ENCODE measurements around the gene SRA1. TPM values are rescaled to one million over a fixed set of nuclear protein-coding genes. Genes with fewer than 3 reads are reported as not detected.
A peak's percentile ranks its signal among the peaks of the same experiment; 100 is the strongest.

SRA1 gene
- polyA plus RNA-seq, 2 donors = 23.1 to 23.7 TPM

- Histone ChIP-seq H3K27ac (ENCODE audit: low read depth in 2 of 2, low read length in 1 of 2) (no peak overlapping the region), H3K36me3 (ENCODE audit: control insufficient read depth in 2 of 2, insufficient read depth in 2 of 2, low read length in 1 of 2) (peaks cover 16 to 24% of the 10 kb centered on the region in 2 donors), H3K4me1 (ENCODE audit: control insufficient read depth in 2 of 2, insufficient read depth in 2 of 2, low read length in 1 of 2) (peaks cover 4 to 20% of the 10 kb centered on the region in 2 donors), H3K27me3 (ENCODE audit: control insufficient read depth in 1 of 2, insufficient read depth in 2 of 2, low read length in 2 of 2) (no peaks in the 10 kb centered on the region), H3K4me3 (ENCODE audit: low read depth in 1 of 2, low read length in 2 of 2) (no peak overlapping the region), H3K9me3 (ENCODE audit: control insufficient read depth in 2 of 2, insufficient read depth in 1 of 2, low read depth in 1 of 2, low read length in 1 of 2) (no peaks in the 10 kb centered on the region)
- WGBS, 2 donors = 90 to 92% methylated on average over 5 of the region's 5 CpGs
Measured at GRCh38 chr5:140566665-140567064, 9.4 kb upstream of the SRA1 start.

- H3K4me1 ChIP-seq (ENCODE audit: control insufficient read depth in 2 of 2, insufficient read depth in 2 of 2, low read length in 1 of 2) = peaks cover 4 to 20% of the 10 kb centered on the region in 2 donors
- H3K27ac ChIP-seq (ENCODE audit: low read depth in 2 of 2, low read length in 1 of 2) = peak overlapping the region; percentile 92 to 94
- peak overlapping the region in 1 of 2 donors; percentile 73 for H3K4me3 ChIP-seq (ENCODE audit: low read depth in 1 of 2, low read length in 2 of 2)
- 51 to 64% methylated on average over 4 of the region's 4 CpGs for WGBS, 2 donors
- no peaks in the 10 kb centered on the region for H3K9me3 ChIP-seq (ENCODE audit: control insufficient read depth in 2 of 2, insufficient read depth in 1 of 2, low read depth in 1 of 2, low read length in 1 of 2)
- peaks cover 18 to 30% of the 10 kb centered on the region in 2 donors for H3K36me3 ChIP-seq (ENCODE audit: control insufficient read depth in 2 of 2, insufficient read depth in 2 of 2, low read length in 1 of 2)
- no peaks in the 10 kb centered on the region for H3K27me3 ChIP-seq (ENCODE audit: control insufficient read depth in 1 of 2, insufficient read depth in 2 of 2, low read length in 2 of 2)
Measured at GRCh38 chr5:140565780-140566095, 8.5 kb upstream of the SRA1 start.

- 4 to 6% methylated on average over 13 of the region's 13 CpGs for whole genome bisulfite sequencing, 2 donors
- Histone ChIP-seq H3K36me3 (ENCODE audit: control insufficient read depth in 2 of 2, insufficient read depth in 2 of 2, low read length in 1 of 2) (peaks cover 22 to 34% of the 10 kb centered on the region in 2 donors), H3K4me3 (ENCODE audit: low read depth in 1 of 2, low read length in 2 of 2) (peak overlapping the region; percentile 73 to 78), H3K27me3 (ENCODE audit: control insufficient read depth in 1 of 2, insufficient read depth in 2 of 2, low read length in 2 of 2) (no peaks in the 10 kb centered on the region), H3K4me1 (ENCODE audit: control insufficient read depth in 2 of 2, insufficient read depth in 2 of 2, low read length in 1 of 2) (peaks cover 4 to 20% of the 10 kb centered on the region in 2 donors), H3K27ac (ENCODE audit: low read depth in 2 of 2, low read length in 1 of 2) (peak overlapping the region; percentile 92 to 94), H3K9me3 (ENCODE audit: control insufficient read depth in 2 of 2, insufficient read depth in 1 of 2, low read depth in 1 of 2, low read length in 1 of 2) (no peaks in the 10 kb centered on the region)
Measured at GRCh38 chr5:140565024-140565779, 7.9 kb upstream of the SRA1 start.

DNA sequence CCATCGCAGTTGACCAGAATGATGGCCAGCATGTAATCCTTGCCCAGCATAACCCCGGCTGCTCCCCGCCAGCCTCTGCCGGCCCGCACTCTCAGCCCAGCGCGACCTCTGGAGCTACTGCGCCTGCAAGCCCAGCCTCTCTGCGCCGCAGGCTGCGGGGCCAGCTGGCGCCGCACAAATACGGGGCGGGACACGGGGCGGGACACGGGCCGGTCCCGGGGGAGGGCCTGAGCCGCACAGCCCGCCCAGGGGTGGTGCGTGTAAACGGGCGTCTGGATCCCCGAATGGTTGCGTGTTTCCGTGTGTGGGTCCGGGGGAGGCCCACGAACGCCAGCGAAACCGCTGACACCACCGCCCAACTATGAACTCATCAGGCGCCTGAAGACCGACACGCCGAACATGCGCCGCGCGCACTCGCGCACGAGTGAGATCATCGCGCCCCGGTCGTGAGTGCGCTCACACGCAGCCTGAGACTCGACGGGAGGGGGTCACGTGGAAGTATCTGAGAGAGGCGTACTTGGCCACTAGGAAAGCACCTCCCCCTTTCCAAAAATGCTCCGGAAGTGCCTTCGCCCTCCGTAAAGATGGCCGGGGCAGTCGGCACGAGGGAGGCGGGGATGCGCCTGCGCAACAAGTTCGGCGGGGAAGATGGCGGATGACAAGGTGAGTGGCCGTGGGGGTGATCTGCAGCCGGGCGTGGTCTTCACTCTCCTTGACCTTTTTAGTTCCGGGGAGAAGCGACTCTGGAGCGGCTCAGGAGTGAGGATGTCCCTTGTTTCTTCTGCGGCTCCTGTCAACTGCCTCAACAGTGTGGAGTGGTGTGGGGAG lies 7.1 kb upstream of the SRA1 start, which contains the start of the genes APBB3 and SLC35A4:
TSS of gene APBB3 (minus strand) at position 403 of the 828 bp plus-strand sequence. CDS start at position 50, 353 bp downstream.
TSS of gene SLC35A4 (plus strand) at position 633 of the 828 bp plus-strand sequence. CDS start 2,342 bp downstream, outside the sequence.
- WGBS, 2 donors = 0 to 1% methylated on average over 74 of the region's 74 CpGs
- H3K4me1 ChIP-seq (ENCODE audit: control insufficient read depth in 2 of 2, insufficient read depth in 2 of 2, low read length in 1 of 2) = peaks cover 4 to 20% of the 10 kb centered on the region in 2 donors

DNA sequence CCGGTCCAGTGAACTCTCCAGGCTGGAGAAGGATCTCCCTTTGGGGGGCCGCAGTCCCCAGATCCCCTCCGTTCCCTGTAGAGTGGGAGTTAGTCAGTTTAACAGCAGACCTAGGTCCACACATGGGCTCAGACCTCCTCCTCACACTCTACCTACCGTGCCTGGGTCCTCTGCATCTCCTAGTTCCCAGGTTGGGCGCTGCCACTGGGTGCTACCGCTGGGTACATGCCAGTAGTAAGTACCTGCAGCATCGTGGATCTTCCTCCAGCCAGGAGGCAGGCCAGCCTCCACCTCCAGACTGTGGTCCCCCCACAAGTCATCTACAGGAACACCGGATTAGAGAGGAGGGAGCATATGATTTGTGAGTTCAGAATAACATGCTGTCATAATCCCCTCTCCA lies 6.3 kb upstream of the SRA1 start:
- peaks cover 22 to 33% of the 10 kb centered on the region in 2 donors for H3K36me3 ChIP-seq (ENCODE audit: control insufficient read depth in 2 of 2, insufficient read depth in 2 of 2, low read length in 1 of 2)
- no peaks in the 10 kb centered on the region for H3K9me3 ChIP-seq (ENCODE audit: control insufficient read depth in 2 of 2, insufficient read depth in 1 of 2, low read depth in 1 of 2, low read length in 1 of 2)
- H3K4me1 ChIP-seq (ENCODE audit: control insufficient read depth in 2 of 2, insufficient read depth in 2 of 2, low read length in 1 of 2) = peaks cover 4 to 20% of the 10 kb centered on the region in 2 donors
- 64 to 65% methylated on average over 8 of the region's 8 CpGs for WGBS, 2 donors
- H3K27ac ChIP-seq (ENCODE audit: low read depth in 2 of 2, low read length in 1 of 2) = peak overlapping the region; percentile 92 to 94
- no peaks in the 10 kb centered on the region for H3K27me3 ChIP-seq (ENCODE audit: control insufficient read depth in 1 of 2, insufficient read depth in 2 of 2, low read length in 2 of 2)
- H3K4me3 ChIP-seq (ENCODE audit: low read depth in 1 of 2, low read length in 2 of 2) = peak overlapping the region; percentile 73 to 78

More for the DNA sequence above, 7.1 kb upstream of the SRA1 start, which contains the start of the genes APBB3 and SLC35A4:
- H3K36me3 ChIP-seq (ENCODE audit: control insufficient read depth in 2 of 2, insufficient read depth in 2 of 2, low read length in 1 of 2) = peaks cover 22 to 33% of the 10 kb centered on the region in 2 donors
- no peaks in the 10 kb centered on the region for H3K27me3 ChIP-seq (ENCODE audit: control insufficient read depth in 1 of 2, insufficient read depth in 2 of 2, low read length in 2 of 2)
- H3K4me3 ChIP-seq (ENCODE audit: low read depth in 1 of 2, low read length in 2 of 2) = peak within 1 kb of the TSS; percentile 73 to 78
- H3K9me3 ChIP-seq (ENCODE audit: control insufficient read depth in 2 of 2, insufficient read depth in 1 of 2, low read depth in 1 of 2, low read length in 1 of 2) = no peaks in the 10 kb centered on the region
- H3K27ac ChIP-seq (ENCODE audit: low read depth in 2 of 2, low read length in 1 of 2) = peak within 1 kb of the TSS; percentile 92 to 94

DNA sequence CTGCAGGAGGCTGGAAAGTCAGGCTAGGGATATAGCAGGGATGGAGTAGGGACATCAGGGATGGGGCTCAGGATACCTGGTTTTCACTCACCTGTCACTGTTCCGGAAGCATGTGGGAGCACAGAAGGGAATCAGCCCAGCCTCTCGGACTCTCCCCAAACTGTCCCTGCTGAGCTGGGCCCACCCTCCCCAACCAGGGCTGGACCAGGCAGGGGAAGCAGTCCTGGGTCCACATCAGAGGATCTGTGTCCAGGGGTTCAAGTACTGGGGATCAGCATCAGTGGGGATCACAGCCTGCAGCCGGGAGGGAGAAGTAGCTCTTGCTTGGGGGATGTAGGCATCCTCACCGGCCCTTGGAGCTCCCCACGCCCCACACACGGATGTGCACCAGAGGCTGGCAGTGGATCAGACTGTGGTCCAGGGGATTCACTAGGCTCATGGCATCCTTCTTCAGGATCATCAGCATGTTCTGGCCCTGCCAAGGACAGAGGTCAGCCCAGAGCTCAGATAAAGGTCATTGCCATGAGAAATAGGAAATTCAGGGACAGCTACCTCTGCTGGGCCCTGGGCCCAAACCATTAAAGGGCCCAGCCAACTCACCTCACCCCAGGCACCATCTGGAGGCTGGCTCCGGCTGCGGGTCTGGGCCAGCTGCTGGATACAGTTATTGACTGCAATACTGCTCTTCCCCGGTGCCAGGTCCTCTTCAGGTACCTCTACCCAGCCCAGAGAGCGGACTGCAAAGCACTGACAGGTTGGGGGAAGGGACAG lies 4.7 kb upstream of the SRA1 start:
- no peaks in the 10 kb centered on the region for H3K27me3 ChIP-seq (ENCODE audit: control insufficient read depth in 1 of 2, insufficient read depth in 2 of 2, low read length in 2 of 2)
- H3K27ac ChIP-seq (ENCODE audit: low read depth in 2 of 2, low read length in 1 of 2) = no peak overlapping the region
- peaks cover 0 to 17% of the 10 kb centered on the region in 2 donors for H3K4me1 ChIP-seq (ENCODE audit: control insufficient read depth in 2 of 2, insufficient read depth in 2 of 2, low read length in 1 of 2)
- H3K36me3 ChIP-seq (ENCODE audit: control insufficient read depth in 2 of 2, insufficient read depth in 2 of 2, low read length in 1 of 2) = peaks cover 12 to 22% of the 10 kb centered on the region in 2 donors
- H3K4me3 ChIP-seq (ENCODE audit: low read depth in 1 of 2, low read length in 2 of 2) = no peak overlapping the region
- H3K9me3 ChIP-seq (ENCODE audit: control insufficient read depth in 2 of 2, insufficient read depth in 1 of 2, low read depth in 1 of 2, low read length in 1 of 2) = no peaks in the 10 kb centered on the region
- 89 to 93% methylated on average over 10 of the region's 10 CpGs for WGBS, 2 donors

DNA sequence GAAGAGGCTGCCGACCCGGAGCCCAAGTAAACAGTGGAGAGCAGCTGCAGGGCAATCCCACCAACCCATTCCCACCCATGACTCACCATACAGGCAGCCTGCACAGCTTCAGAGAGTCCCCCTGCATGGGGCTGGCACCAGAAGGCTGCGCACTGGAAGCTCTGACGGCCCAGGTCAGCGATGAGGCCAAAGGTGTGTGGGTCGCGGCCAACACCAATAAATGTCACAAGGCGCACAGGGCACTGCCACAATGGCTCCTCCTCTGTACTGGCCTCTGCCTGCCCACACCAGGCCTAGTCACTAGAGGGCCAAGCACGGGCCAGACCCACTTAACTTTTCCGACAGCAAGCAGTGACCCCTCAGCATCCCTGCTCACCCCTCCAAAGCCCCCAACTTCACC lies 3.0 kb upstream of the SRA1 start:
- Histone ChIP-seq H3K27ac (ENCODE audit: low read depth in 2 of 2, low read length in 1 of 2) (no peak overlapping the region), H3K9me3 (ENCODE audit: control insufficient read depth in 2 of 2, insufficient read depth in 1 of 2, low read depth in 1 of 2, low read length in 1 of 2) (no peaks in the 10 kb centered on the region), H3K4me3 (ENCODE audit: low read depth in 1 of 2, low read length in 2 of 2) (no peak overlapping the region), H3K27me3 (ENCODE audit: control insufficient read depth in 1 of 2, insufficient read depth in 2 of 2, low read length in 2 of 2) (no peaks in the 10 kb centered on the region), H3K4me1 (ENCODE audit: control insufficient read depth in 2 of 2, insufficient read depth in 2 of 2, low read length in 1 of 2) (peaks cover 0 to 12% of the 10 kb centered on the region in 2 donors), H3K36me3 (ENCODE audit: control insufficient read depth in 2 of 2, insufficient read depth in 2 of 2, low read length in 1 of 2) (peaks cover 6 to 16% of the 10 kb centered on the region in 2 donors)
- WGBS, 2 donors = 90% methylated on average over 10 of the region's 10 CpGs

DNA sequence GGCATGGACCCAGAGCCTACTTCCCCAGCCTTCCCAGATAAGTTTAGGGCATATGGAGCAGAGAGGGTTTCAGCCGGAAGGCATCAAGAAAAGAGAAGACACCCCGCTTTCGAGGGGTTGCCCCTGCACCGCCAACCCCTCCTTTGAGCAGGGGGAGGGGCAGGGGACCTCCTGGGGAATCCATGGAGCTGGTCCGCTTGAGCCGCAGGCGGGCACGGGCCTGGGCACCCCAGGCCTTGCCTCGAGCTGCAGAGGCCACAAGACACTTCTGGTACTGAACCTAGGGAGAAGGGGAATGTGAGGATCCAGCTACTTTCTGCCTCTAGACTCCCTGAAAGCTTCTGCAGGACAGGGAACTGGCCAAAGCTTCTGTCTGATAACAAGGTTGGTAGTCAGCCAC lies 1.3 kb upstream of the SRA1 start:
- peaks cover 0 to 7% of the 10 kb centered on the region in 2 donors for H3K4me1 ChIP-seq (ENCODE audit: control insufficient read depth in 2 of 2, insufficient read depth in 2 of 2, low read length in 1 of 2)
- peaks cover 6 to 16% of the 10 kb centered on the region in 2 donors for H3K36me3 ChIP-seq (ENCODE audit: control insufficient read depth in 2 of 2, insufficient read depth in 2 of 2, low read length in 1 of 2)
- H3K27ac ChIP-seq (ENCODE audit: low read depth in 2 of 2, low read length in 1 of 2) = no peak overlapping the region
- 93 to 96% methylated on average over 9 of the region's 9 CpGs for WGBS, 2 donors
- H3K4me3 ChIP-seq (ENCODE audit: low read depth in 1 of 2, low read length in 2 of 2) = no peak overlapping the region
- no peaks in the 10 kb centered on the region for H3K27me3 ChIP-seq (ENCODE audit: control insufficient read depth in 1 of 2, insufficient read depth in 2 of 2, low read length in 2 of 2)
- no peaks in the 10 kb centered on the region for H3K9me3 ChIP-seq (ENCODE audit: control insufficient read depth in 2 of 2, insufficient read depth in 1 of 2, low read depth in 1 of 2, low read length in 1 of 2)

DNA sequence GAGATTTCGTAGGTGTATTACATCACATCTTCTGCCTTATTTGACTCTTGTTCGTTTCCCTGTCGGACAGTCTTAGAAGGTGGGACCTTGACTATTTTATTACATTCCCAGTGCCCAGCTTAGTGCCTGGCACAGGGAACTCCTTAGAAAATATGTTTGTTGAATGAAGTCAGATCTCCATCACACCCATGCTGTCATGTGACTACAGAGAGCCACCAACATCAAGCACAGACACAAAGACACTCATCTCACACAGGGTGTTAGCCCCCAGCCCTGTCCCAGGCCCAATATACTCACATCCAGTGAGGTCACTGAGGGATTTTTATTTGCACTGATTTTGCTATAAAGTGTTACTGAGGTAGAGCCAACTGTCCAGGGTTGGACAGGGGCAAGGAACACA lies 692 bp upstream of the SRA1 start:
- WGBS, 2 donors = 85 to 87% methylated on average over 3 of the region's 3 CpGs
- Histone ChIP-seq H3K36me3 (ENCODE audit: control insufficient read depth in 2 of 2, insufficient read depth in 2 of 2, low read length in 1 of 2) (peaks cover 6 to 16% of the 10 kb centered on the region in 2 donors), H3K4me1 (ENCODE audit: control insufficient read depth in 2 of 2, insufficient read depth in 2 of 2, low read length in 1 of 2) (peaks cover 0 to 5% of the 10 kb centered on the region in 2 donors), H3K4me3 (ENCODE audit: low read depth in 1 of 2, low read length in 2 of 2) (no peak overlapping the region), H3K9me3 (ENCODE audit: control insufficient read depth in 2 of 2, insufficient read depth in 1 of 2, low read depth in 1 of 2, low read length in 1 of 2) (no peaks in the 10 kb centered on the region), H3K27ac (ENCODE audit: low read depth in 2 of 2, low read length in 1 of 2) (peak overlapping the region; percentile 72 to 98), H3K27me3 (ENCODE audit: control insufficient read depth in 1 of 2, insufficient read depth in 2 of 2, low read length in 2 of 2) (no peaks in the 10 kb centered on the region)
